Measurements from ENCODE around the gene SDK2.

SDK2 gene

GRCh38 chr17:73652886-73653480 is 8.7 kb upstream of the SDK2 start:
- H3K27me3 ChIP-seq (ENCODE audit: insufficient read depth, poor library complexity, severe bottlenecking), result no peaks in the 10 kb centered on the region
- DNase-seq (ENCODE audit: low read depth in 1 of 2, low spot score in 1 of 2), result no peak
- TF ChIP-seq, protein P1, sequence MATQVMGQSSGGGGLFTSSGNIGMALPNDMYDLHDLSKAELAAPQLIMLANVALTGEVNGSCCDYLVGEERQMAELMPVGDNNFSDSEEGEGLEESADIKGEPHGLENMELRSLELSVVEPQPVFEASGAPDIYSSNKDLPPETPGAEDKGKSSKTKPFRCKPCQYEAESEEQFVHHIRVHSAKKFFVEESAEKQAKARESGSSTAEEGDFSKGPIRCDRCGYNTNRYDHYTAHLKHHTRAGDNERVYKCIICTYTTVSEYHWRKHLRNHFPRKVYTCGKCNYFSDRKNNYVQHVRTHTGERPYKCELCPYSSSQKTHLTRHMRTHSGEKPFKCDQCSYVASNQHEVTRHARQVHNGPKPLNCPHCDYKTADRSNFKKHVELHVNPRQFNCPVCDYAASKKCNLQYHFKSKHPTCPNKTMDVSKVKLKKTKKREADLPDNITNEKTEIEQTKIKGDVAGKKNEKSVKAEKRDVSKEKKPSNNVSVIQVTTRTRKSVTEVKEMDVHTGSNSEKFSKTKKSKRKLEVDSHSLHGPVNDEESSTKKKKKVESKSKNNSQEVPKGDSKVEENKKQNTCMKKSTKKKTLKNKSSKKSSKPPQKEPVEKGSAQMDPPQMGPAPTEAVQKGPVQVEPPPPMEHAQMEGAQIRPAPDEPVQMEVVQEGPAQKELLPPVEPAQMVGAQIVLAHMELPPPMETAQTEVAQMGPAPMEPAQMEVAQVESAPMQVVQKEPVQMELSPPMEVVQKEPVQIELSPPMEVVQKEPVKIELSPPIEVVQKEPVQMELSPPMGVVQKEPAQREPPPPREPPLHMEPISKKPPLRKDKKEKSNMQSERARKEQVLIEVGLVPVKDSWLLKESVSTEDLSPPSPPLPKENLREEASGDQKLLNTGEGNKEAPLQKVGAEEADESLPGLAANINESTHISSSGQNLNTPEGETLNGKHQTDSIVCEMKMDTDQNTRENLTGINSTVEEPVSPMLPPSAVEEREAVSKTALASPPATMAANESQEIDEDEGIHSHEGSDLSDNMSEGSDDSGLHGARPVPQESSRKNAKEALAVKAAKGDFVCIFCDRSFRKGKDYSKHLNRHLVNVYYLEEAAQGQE (IDR thresholded peaks at IDR 0.05; ENCODE audit: insufficient replicate concordance, low read depth), result no peak
- H3K4me3 ChIP-seq (replicated peaks; ENCODE audit: insufficient read depth, low read length), result no peak overlapping the region
- no peak overlapping the region for H3K27ac ChIP-seq (replicated peaks)

DNA sequence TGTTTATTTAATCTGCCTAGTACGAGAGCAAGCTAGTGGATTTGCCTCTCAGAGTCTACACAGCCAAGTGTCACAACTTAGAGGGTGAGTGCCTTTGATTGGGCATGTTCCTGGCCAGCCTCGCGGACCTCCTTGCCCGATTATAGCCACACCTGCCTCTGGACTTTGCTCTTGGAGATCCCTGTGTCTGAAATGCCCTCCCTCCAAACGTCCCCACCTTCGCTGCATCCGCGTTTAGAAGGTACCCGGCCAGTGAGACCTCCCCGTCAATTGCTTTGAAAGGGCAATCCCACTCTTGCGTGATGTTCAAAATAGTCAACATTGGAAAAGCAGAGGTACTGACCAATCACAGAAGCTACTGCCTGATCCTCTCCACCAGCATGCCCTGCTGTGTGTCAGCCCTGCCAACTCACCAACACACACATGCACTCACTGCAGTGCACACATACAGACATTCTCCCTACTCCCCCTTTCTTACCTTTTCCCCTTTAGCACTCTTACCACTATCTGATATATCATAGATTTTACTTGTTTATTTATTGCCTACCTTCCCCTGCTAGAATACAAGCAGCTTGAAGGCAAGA is 6.5 kb upstream of the SDK2 start:
- Histone ChIP-seq H3K27me3 (ENCODE audit: insufficient read depth, poor library complexity, severe bottlenecking) (peaks cover 8% of the 10 kb centered on the region), H3K4me3 (replicated peaks; ENCODE audit: insufficient read depth, low read length) (no peak overlapping the region), H3K27ac (replicated peaks) (no peak overlapping the region)
- TF ChIP-seq SPI1 (IDR thresholded peaks at IDR 0.05; ENCODE audit: borderline replicate concordance, low read depth), result no peak
- DNase-seq (ENCODE audit: low read depth in 1 of 2, low spot score in 1 of 2), result no peak

- DNase-seq (ENCODE audit: low read depth in 1 of 2, low spot score in 1 of 2), result peak in 1 of 2 experiments; percentile 18
- TF ChIP-seq CTCF (IDR thresholded peaks at IDR 0.05; ENCODE audit: insufficient read depth, low read length) (peak; percentile 57), SPI1 (IDR thresholded peaks at IDR 0.05; ENCODE audit: borderline replicate concordance, low read depth) (no peak), POLR2AphosphoS5 (IDR thresholded peaks at IDR 0.05; ENCODE audit: low read depth) (no peak)
- TF ChIP-seq, protein P1 (IDR thresholded peaks at IDR 0.05; ENCODE audit: insufficient replicate concordance, low read depth), result no peak
- H3K4me3 ChIP-seq (replicated peaks; ENCODE audit: insufficient read depth, low read length), result no peak overlapping the region
- peaks cover 12% of the 10 kb centered on the region for H3K27me3 ChIP-seq (ENCODE audit: insufficient read depth, poor library complexity, severe bottlenecking)
- no peak overlapping the region for H3K27ac ChIP-seq (replicated peaks)
These were observed 5.9 kb upstream of the SDK2 start for GRCh38 chr17:73650140-73650539.

GRCh38 chr17:73648974-73649373 is 4.7 kb upstream of the SDK2 start:
- no peak overlapping the region for H3K27ac ChIP-seq (replicated peaks)
- H3K27me3 ChIP-seq (ENCODE audit: insufficient read depth, poor library complexity, severe bottlenecking), result peaks cover 16% of the 10 kb centered on the region
- TF ChIP-seq, protein P1 (IDR thresholded peaks at IDR 0.05; ENCODE audit: insufficient replicate concordance, low read depth), result no peak
- TF ChIP-seq SPI1 (IDR thresholded peaks at IDR 0.05; ENCODE audit: borderline replicate concordance, low read depth) (no peak), CTCF (IDR thresholded peaks at IDR 0.05; ENCODE audit: insufficient read depth, low read length) (no peak), POLR2AphosphoS5 (IDR thresholded peaks at IDR 0.05; ENCODE audit: low read depth) (no peak), GABPA (IDR thresholded peaks at IDR 0.05; ENCODE audit: low read depth) (no peak)
- no peak overlapping the region for H3K4me3 ChIP-seq (replicated peaks; ENCODE audit: insufficient read depth, low read length)
- no peak for DNase-seq (ENCODE audit: low read depth in 1 of 2, low spot score in 1 of 2)
